Mammary epithelial cell (primary cell): ENCODE measurements around the gene SLC35E2B.
"Not testable (repeated sequence)": the region's sequence is repeated elsewhere in the genome, so short reads cannot be mapped to it uniquely, and the experiment has no call there.

Source experiments
- EZH2 ChIP-seq: IDR thresholded peaks from 2 replicates; pipeline ENCODE4 v1.6.1; 2012; ENCODE audit warnings: low read length, inconsistent platforms, borderline replicate concordance
- TF ChIP-seq, protein P1 (sequence below), 2 donors: IDR thresholded peaks in 1 of 2; conservative IDR thresholded peaks in 1 of 2; 2 replicates each; pipeline ENCODE4 v1.5.1; 2011 to 2012; ENCODE audit warnings: inconsistent platforms in 2 of 2, low read length in 2 of 2, mild to moderate bottlenecking in 2 of 2, control low read depth in 1 of 2, low read depth in 1 of 2; ENCODE audit not compliant: insufficient read depth in 1 of 2; ENCODE audit errors: extremely low read depth in 1 of 2

DNA sequence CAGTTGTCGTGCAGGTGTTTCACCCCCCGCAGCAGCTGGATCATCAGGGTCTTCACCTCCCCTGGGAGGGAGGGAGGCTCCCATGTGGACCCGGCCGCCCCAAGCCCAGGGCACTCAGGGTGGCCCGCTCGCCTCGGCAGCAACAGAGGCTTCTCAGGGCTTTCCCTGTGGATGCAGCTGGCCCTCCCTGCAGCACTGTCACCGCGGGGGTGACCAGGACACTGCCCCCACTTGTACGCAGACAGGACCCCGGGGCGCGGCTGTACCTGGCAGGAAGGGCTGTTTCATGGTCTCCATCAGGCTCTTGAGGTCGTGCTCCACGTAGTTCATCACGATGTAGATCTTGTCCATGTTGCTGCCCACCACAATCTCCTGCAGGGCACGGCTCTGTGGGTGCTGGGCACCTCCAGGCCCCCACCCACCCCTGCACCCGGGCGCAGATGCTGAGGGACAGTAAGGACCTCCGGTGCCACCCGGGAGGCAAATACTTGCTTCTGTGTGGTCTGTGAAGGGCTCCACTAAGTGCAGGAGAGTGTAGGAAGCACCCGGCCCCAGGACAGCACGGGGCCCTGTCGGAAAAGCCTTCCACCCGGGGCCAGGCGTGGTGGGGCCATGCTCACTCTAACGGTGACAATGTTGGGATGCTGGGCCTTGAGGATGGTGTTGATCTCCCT is 11.8 kb upstream of the SLC35E2B start:
- TF ChIP-seq, protein P1, sequence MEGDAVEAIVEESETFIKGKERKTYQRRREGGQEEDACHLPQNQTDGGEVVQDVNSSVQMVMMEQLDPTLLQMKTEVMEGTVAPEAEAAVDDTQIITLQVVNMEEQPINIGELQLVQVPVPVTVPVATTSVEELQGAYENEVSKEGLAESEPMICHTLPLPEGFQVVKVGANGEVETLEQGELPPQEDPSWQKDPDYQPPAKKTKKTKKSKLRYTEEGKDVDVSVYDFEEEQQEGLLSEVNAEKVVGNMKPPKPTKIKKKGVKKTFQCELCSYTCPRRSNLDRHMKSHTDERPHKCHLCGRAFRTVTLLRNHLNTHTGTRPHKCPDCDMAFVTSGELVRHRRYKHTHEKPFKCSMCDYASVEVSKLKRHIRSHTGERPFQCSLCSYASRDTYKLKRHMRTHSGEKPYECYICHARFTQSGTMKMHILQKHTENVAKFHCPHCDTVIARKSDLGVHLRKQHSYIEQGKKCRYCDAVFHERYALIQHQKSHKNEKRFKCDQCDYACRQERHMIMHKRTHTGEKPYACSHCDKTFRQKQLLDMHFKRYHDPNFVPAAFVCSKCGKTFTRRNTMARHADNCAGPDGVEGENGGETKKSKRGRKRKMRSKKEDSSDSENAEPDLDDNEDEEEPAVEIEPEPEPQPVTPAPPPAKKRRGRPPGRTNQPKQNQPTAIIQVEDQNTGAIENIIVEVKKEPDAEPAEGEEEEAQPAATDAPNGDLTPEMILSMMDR (conservative IDR thresholded peaks at IDR 0.05 in 1 of 2, IDR thresholded peaks at IDR 0.05 in 1 of 2; ENCODE audit: extremely low read depth in 1 of 2, insufficient read depth in 1 of 2, low read depth in 1 of 2, low read length in 2 of 2), result not testable (repeated sequence)
- TF ChIP-seq EZH2, result not testable (repeated sequence)
